Hindlimb muscle (tissue), 1 donor: ENCODE measurements around the gene ATXN7L1. TPM values are rescaled to one million over a fixed set of nuclear protein-coding genes. Genes with fewer than 3 reads are reported as not detected.
"Not testable (repeated sequence)": the region's sequence is repeated elsewhere in the genome, so short reads cannot be mapped to it uniquely, and the experiment has no call there.

Source experiments
- DNase-seq: peaks from one replicate; pipeline ENCODE4 v3.0.0-alpha.2; 2013
- polyA plus RNA-seq: library from polyadenylated mRNA; unstranded; fragments of 120-200 nt; gene quantifications from one replicate; pipeline ENCODE4 v1.2.1, GENCODE V29; 2013; ENCODE audit not compliant: insufficient read length

ATXN7L1 gene
- polyA plus RNA-seq, 1 donor = 7.5 TPM

DNA sequence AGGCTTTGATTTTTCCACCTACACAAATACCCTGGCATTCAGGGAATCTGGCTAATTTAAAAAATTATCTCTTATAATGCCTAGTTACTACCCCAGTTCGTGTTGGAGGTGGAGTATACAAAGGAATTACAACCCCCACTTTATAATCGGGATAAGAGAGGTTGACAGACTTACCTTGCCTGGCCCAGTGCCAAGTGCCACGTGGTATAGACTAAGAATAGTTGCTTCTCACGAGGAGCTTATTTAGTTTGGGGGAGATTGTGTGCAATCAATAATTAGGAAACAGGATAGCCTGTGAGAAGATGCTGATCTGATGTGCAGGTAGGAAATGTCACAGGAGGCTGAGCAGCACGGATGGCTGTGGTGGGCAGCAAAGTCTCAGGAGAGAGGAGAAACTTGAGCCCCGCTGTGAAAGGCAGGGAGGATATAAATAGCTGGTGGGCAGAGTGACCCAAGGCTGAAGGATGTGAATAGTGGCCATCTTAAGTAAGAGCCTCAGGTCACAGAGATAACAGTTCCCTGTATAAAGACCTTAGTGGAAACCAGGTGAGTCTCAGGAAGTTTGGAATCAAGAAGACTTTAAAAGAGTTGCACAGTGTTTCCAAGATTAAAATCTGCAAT lies 11.3 kb upstream of the ATXN7L1 start:
- DNase-seq = no peak

DNA sequence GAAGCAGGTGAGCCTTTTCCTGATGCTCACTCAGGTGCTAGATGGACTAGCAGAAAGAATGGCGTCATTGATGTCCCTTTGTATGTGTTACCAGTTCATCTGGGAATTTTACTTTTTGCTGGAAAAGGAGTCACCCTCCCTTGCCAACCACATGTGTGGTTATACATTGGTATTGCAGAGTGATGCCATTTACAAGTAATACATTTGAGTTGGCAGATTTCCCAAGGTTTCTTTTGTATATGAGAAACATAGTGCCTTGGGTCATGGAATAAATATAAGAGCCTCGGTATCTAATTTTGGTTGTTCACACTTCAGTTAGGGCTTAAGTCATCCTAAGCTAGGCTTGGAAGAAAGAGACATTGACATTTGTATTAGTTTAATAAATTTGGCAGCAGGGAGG lies 10.4 kb upstream of the ATXN7L1 start:
- no peak for DNase-seq

DNA sequence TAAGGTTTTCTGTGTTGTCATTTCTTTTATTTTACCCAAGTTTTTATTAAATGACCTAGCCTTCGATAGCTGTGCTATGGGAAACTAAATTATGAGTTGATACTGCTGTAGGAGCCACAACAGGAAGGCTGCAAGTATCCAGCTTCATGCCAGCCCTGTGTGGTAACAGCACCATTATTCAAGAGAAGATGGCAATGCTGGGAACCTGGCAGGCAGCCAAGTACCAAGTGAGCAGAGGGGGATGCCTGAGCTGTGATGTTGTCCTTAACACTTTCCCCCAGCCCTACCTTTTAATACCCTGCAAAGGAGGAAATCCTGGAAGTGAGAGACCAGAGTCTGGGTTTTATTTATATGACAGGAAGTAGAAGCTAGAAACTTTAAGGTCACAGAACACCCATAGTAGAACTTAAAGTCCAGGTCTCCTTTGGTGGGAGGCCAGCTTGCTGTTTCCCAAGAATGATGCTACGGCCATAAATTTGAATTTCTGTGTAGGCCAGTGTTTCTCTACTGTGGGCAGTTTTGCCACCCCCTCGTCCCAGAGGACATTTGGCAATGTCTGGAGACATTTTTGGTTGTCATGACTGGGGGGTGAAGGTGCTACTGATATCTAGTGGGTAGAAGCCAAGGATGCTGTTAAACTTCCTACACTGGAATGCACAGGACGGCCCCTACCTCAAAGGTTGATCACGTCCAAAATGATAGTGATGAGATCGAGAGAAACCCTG lies 9.2 kb upstream of the ATXN7L1 start:
- DNase-seq = no peak

DNA sequence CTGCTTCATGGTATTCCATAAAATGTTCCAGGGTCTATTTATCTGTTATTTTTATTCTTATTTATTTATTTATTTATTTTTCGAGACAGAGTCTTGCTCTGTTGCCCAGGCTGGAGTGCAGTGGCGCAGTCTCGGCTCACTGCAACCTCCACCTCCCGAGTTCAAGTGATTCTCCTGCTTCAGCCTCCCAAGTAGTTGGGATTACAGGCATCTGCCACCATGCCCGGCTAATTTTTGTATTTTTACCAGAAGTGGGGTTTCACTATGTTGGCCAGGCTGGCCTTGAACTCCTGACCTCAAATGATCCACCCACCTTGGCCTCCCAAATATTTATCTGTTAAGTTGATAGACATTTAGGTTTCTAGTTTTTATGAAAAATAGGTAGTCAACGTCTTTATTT lies 6.8 kb upstream of the ATXN7L1 start:
- DNase-seq = not testable (repeated sequence)

DNA sequence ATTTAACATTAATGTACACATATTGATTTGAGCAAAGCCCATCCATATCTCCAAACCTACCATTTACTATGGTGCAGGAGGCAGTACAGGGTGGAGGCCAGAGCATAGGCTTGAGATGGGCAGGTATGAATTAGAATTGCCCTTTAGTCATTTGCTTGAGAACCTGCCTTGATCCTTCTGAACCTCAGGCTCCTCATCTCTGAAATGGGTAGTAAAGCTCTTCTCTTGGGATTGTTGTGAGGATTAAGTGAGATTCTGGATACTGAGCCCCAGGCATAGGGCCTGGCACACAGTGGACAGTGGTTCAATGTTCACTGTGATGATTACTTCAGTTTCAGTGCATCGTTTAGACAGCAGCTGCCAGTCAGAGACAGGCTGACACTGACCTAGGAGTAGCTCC lies 5.0 kb upstream of the ATXN7L1 start:
- DNase-seq = no peak

DNA sequence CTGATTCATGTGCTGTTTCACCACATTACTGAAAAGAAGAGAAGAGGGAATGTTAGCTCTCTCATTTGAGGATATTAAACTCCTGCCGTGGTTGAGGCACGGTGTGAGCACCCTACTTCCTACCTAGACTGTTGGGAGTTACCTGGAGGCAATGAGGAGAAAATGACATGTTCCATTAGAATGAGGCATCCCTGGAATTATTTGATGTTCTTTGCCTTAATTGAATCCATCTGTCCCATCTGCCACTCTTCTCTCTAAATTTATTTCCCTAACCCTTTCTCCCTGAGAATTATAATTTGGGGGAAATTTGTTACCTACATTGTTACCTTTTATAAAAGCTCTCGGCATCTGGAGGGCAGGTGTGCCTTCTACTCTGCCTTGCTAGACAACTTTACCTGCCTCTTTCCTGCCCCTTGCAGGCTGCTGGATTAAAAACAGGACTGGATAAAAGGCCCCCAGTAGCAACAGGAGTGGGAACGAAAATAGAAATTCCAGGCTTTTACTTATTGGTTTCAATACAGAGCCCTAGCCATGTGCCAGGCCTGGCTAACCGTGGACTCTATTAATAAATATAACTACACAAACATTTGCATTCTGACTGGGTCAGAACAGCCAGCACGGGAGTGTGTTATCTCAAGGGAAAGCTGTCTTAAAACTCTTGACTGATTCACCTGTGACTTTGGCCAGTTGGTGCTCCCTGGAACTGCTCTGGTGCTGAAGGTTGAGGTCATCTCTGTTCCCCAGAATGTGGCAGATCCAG lies 4.4 kb upstream of the ATXN7L1 start:
- DNase-seq = no peak

DNA sequence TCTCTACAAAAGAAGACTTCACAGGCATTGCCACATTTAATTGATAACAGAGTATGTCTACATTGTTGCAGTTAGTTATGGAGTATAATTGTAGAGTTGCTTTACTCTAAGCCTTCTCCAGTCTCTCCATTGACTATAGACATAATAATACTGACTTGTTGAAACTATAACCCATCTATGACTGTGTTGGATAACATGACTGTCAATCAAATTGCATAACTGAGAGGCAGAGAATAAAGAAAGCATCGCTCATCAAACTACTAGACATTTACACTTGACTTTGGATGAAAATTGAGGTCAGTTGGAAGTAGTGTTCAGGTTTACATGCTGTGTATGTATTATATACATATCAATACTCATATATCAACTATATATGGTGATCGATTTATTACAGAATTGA lies 3.4 kb upstream of the ATXN7L1 start:
- DNase-seq = no peak

DNA sequence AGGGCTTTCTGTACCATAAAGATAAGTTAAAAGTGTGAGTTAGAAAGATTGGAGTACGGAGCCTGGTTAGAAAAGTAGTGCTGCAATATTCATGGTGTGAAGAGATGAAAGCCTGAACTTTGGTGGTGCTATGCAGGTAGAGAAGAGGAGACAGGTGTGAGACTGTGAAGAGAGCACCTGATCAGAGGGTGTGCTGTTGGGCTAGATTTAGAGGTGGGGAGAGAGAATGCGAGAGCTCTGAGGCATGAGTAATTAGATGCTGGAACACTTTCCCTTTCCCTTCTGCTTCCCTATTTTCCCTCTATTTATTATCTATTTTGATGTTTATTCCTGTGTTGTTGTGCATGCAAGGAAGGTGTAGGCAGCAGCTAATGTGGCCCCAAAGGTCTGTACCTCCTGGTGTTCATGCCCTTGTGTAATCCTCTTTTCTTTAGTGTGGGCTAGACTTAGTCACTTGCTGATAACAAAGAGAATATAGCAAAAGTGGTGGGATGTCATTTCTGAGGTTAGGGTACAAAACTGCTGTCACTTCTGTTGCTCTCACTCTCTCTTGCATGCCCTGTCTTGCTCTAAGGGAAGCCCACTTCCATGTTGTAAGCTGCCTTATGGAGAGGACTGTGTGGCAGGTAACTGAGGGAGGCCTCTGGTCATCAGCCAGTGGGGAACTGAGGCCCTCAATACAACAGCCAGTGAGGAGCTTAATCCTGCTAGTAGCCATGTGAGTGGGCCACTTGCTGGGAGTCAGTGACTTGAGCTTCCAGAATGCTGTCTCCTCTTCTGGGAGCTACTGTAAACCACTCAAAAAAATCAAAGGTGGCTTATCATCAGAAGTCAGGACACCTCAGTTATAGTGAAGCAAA lies 2.6 kb upstream of the ATXN7L1 start:
- no peak for DNase-seq

DNA sequence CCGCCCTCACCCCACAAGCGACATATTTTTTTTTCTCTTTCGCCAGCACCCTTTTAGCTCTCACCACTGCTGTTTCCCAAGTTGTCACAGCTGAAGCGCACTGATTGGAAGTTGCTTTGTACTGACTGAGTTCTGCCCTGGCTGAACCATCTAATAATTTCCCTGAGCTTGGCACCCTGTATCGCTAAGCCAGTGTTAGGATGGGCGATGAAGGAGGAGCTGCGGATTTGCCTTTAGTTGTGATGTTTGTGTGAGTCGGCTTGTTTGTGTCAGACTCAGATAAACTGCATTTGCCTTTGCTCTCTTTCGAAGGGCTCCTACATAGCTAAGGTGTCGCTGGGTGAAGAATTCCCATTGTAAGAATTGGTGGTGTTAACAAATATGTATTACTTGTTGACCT lies 1.3 kb upstream of the ATXN7L1 start:
- no peak for DNase-seq

DNA sequence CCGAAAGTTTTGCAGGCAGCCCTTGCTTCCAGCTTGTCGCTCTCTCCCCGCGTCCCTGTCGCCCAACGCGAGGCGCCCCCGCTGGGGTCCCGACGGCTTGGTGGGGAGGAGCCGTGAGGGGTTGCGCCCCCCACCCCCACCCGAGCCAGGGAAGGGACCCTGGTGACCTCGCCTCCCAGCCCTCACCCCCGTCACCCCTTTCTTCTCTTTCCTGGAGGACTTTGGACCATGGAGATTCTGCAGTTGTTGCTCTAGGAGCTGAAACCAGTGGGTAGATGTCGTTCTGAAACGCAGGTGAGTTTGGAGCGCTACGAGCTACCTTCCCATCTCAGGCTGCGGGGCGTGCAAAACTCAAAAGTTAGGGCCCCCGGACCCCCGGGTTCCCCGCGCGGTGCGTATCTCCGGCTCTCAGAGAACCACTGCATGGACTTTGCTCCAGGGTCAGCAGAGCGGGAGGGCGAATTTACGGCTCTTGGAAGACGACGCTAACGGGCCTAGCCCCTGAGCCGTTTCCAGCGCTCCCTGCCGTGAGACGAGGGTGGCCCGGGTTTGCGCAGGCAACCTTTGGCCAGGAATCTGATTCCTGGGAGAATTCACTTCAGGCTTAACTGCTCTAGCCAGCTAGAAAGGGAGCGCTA lies 684 bp upstream of the ATXN7L1 start:
- peak; percentile 23 for DNase-seq

DNA sequence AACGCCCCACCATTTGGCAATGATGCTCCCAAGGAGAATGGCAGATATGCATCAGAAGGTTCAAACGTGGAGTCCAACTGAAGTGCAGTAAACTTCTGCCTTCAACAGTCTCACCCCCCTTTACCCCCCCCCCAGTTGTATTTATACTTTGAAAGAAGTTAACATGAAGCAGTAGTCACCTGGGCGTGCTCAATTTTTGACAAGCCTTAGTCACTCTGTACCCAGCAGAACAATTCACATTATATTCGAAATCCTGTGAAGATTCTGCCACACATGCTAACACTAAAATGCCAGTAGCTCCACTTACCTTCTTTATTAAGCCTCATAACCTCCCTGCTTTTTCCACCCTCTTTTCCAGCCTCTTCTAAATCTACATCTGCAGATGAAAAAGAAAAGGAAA lies 894 bp downstream of the ATXN7L1 start:
- DNase-seq = no peak

DNA sequence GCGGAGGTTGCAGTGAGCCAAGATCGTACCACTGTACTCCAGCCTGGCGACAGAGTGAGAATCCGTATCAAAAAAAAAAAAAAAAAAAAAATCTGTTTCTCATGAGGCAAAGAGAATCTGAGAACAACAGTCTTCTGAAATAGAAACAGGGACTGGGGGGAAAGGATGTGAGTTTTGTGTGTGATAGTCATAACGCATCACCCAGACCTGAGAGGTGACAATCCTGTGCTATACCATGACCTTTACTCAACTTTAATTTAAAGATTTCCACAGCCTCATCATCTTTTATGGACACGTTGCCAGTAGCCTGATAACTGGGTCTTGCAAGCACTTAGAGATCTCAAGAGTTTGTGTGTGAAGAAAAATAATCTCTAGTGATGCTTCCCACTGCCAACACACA lies 2.3 kb downstream of the ATXN7L1 start:
- DNase-seq = no peak

DNA sequence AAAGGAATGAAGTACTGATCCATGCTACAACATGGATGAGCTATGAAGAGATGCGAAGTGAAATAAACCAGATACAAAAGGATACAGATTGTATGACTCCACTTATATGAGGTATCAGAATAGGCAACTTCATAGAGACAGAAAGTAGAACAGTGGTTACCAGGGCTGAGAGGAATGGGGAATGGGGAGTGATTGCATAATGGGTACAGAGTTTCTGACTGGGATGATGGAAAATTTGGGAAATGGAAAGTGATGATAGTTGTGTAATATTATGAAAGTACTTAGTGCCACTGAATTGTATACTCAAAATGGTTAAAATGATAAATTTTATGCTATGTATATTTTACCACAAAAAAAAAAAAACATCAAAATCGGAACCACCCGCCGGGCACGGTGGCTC lies 3.9 kb downstream of the ATXN7L1 start:
- DNase-seq = no peak

DNA sequence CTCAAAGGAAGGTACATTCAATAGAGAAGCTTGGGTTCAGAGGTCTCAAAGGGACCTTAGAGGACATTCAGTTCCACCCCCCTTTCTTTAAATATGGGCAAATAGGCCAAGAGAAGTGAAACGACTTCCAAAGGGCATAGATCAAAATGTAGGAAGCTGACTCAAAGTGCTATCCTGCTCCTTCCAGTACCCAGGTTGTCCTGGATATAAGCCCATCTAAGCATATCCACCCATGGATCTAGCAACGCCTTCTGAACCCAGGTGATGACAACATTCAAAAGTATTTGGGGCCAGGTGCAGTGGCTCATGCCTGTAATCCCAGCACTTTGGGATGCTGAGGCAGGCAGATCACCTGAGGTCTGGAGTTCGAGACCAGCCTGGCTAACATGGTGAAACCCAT lies 5.3 kb downstream of the ATXN7L1 start:
- no peak for DNase-seq

DNA sequence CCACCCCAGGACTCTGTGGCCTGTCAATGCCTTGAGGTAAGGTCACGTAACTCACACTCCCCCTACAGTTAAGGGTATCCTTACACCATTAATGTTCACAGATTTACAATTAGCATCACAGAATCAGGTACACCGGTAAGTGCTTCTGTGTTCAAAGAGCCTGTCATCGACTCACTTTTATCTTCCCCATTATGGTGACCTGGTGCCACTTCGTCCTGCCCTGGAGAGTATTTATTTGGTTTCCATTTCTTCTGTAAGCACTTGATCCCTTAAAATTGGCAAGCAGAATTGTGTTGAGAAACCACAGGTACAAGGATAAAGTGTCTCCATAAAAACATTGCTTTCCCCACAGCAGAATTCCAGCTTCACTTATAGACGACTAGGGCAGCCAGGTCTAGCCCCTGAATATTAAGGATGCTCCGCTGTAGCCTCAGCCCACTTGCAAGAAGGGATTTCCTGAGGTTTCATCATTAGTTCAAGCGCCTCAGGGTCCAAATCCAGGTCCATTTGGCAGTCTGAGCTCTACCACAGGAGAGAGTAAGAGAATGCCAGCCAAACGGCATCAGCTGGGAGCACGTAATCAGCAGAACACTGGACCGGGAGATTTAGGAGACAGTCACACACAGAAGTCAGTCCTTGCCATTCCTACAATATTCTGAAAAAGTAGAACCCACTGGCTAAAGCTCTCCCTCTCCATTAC lies 10.1 kb downstream of the ATXN7L1 start:
- no peak for DNase-seq

DNA sequence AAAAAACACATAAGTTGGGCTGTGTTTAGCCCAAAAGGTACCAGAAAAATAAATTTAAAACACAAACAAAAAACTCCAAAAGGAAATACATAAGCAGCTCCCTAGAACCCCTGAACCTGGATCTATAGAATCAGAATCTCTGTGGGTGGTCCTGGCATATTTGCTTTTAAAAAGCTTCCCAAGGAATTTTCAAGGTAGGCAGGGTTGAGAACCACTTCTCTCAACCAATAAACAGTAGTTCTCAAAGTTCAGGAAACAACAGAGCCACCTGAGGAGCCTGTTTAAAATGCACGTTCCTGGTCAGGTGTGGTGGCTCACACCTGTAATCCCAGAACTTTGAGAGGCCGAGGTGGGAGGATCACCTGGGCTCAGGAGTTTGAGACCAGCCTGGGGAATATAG lies 12.5 kb downstream of the ATXN7L1 start:
- no peak for DNase-seq

DNA sequence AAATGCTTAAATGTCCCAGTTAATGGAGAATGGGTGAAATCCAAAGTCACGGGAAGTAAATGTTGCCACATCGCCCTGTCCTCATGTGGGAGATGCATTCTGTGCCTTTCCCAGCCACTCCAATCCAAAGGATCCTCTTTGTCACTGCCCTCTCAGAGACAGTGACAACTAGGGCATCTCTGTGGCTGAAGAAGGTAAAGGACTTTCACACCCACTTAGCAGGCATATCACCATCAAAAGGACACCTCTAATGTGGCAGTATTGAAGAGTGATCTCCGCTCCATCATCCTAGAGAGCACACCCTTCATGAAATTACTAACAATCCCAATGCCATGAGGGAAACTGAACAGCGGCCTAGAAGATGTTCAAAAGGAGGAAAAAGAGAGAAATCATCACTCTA lies 13.6 kb downstream of the ATXN7L1 start:
- no peak for DNase-seq

DNA sequence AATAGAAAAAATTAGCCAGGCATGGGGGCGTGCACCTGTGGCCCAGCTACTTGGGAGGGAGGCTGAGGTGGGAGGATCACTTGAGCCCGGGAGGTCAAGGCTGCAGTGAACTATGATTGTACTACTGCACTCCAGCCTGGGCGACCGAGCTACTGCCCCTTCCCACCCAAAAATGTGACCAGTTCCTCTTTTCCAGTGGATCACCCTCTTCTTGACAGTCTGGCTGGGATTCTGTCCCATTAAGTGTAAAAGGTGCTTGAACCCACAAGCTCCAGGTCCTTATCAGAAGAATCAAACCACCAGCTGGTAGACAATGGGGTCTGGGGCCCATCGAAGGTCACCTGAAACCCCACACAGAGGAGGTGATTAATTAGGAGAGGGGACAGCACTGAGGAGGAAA lies 14.1 kb downstream of the ATXN7L1 start:
- DNase-seq = no peak

DNA sequence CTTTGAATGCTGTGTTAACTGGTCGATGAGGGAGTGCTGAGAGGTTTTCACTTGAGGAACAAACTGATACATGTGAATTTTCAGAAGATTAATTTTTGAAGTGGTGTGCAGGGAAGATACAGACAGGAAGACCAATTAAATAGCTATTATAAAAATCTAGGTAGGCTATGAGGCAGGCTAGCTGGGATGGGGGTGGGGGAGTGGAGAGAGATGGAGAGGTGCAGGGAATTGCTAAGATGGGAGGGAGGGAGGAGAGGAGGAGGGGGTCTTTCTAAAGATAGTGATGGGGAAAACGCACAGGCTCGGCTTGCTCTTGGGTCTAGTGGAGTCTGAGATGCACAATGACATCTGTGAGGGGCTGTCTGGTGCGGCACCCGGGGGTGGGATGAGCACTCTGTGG lies 15.2 kb downstream of the ATXN7L1 start:
- no peak for DNase-seq

DNA sequence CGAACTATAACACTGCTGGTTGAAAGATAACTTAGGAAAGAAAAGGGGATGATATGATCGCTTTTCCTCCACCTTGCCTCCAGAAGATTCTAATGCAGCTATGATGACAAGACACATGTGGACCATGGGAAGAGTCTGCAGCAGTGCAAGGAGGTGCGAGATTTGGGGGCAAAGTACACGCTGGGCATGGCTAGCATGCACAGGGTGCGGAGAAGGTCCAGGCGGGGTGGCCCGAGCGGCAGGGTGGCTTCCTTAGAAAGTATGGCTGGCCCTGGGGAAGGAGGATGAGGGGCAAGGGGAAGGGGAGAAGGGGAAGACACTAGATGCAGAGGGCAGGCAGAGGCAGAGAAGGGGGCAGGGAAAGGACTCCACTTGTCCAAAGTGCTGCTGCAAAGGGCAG lies 15.6 kb downstream of the ATXN7L1 start:
- DNase-seq = no peak

DNA sequence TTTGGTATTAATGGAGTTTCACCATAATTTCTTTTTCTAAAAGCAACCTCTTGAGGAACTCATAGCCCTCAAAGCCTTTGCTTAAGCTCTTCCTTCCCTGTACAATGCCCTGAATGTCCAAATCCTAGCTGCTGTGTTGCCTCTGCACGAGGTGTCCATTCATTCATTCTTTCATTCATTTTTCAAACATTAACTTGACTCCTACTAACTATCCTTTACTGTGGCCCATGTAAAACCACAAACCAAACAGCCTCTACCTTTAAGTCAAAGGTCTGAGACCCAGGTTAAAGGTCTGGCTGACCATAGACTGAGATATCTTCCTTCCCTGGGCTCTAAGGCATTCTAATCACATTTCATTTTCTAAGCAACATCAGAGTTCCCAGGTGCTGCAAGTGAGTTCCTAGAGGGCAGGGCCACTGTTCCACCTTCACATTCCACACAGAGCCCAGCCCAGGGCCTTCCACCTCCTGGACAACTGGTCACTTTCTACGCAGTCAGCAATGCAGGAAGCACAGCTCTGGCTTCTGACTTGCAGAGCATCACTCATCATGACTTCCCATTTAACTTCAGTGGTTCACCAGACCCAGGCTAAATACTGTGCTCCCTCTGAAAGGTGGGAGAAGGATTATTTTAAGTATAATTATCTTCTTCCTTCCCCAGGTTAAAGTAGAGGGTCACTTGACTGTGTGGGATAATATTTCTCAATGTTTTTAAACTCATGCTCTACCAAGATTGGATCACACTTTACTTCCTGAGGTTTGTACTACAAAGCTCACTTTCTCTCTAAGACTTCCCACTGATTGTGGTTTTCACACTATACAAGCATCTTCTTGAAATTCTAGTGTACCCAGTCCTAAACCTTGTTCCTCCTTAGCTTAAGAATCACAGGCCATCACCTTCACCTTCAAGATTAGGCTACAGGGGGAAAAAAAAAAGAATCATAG lies 19.1 kb downstream of the ATXN7L1 start:
- DNase-seq = no peak
